ENCODE data around the gene LRRC36.
A peak's percentile ranks its signal among the peaks of the same experiment; 100 is the strongest.

LRRC36 gene, protein sequence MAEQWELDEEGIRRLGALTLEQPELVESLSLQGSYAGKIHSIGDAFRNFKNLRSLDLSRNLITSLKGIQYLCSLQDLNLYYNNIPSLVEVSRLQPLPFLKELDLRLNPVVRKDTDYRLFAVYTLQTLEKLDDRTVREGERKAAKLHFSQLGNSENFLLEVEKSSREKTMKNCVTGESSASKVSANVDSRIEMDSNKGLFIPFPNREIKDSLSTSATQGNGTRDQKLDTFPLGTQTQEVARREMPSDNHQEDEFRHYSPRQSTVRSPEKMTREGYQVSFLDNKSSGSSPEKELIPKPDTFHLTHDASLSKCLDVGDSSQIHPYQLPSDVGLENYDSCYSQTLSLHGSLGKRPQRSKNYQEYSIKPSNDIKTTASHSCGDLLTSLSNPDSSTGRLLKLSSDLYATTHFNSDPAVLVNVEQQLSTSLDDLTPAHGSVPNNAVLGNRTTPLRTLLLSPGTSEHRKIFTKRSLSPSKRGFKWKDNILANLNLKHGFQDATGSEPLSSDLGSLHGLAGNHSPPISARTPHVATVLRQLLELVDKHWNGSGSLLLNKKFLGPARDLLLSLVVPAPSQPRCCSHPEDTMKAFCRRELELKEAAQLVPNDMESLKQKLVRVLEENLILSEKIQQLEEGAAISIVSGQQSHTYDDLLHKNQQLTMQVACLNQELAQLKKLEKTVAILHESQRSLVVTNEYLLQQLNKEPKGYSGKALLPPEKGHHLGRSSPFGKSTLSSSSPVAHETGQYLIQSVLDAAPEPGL

DNA sequence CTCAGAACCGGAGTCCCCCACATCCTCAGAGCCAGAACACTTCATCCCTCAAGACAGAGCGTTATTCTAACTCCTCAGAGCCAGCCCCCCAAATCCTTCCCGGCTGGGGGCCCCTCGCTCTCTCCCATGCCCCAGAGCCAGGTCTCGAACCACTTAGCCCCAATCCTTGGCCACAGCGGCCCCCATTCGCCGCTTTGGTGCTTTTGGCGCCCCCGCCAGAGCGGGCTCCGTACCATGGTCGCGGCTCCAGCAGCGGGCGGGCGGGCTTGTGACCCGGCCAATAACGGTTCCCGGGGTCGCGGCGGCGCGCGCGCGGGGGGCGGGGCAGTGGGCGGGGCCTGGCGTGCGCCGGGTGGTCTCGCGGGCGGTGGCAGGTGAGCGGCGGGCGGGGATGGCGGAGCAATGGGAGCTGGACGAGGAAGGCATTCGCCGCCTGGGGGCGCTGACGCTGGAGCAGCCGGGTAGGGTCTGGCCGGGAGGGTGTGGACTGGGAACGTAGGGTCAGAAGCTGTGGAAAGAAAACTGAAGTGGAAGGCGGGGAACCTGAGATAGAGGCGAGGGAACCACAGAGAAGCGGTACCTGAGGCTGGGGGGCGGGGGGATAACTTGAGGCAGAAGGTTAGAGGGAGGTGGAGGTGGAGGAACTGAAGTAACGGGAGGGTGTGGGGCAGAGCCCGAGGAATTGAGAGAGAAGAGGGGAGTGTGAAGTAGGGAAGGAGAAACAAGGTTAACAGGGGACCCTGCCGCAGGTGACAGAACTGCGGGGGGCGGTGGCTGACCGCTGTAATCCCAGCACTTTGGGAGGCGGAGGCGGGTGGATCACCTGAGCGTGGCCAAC is at the start of gene LRRC36, which contains the start of gene KCTD19:
LRRC36 (plus strand) TSS at position 344 of the 838 bp plus-strand sequence; CDS start at position 392, 48 bp downstream.
KCTD19 (minus strand) TSS at position 270 of the 838 bp plus-strand sequence; CDS start at position 236, 34 bp downstream.
- H3K27ac ChIP-seq = no peak within 1 kb of the TSS
- TF ChIP-seq, protein P1, sequence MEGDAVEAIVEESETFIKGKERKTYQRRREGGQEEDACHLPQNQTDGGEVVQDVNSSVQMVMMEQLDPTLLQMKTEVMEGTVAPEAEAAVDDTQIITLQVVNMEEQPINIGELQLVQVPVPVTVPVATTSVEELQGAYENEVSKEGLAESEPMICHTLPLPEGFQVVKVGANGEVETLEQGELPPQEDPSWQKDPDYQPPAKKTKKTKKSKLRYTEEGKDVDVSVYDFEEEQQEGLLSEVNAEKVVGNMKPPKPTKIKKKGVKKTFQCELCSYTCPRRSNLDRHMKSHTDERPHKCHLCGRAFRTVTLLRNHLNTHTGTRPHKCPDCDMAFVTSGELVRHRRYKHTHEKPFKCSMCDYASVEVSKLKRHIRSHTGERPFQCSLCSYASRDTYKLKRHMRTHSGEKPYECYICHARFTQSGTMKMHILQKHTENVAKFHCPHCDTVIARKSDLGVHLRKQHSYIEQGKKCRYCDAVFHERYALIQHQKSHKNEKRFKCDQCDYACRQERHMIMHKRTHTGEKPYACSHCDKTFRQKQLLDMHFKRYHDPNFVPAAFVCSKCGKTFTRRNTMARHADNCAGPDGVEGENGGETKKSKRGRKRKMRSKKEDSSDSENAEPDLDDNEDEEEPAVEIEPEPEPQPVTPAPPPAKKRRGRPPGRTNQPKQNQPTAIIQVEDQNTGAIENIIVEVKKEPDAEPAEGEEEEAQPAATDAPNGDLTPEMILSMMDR (conservative IDR thresholded peaks at IDR 0.05) = no peak

DNA sequence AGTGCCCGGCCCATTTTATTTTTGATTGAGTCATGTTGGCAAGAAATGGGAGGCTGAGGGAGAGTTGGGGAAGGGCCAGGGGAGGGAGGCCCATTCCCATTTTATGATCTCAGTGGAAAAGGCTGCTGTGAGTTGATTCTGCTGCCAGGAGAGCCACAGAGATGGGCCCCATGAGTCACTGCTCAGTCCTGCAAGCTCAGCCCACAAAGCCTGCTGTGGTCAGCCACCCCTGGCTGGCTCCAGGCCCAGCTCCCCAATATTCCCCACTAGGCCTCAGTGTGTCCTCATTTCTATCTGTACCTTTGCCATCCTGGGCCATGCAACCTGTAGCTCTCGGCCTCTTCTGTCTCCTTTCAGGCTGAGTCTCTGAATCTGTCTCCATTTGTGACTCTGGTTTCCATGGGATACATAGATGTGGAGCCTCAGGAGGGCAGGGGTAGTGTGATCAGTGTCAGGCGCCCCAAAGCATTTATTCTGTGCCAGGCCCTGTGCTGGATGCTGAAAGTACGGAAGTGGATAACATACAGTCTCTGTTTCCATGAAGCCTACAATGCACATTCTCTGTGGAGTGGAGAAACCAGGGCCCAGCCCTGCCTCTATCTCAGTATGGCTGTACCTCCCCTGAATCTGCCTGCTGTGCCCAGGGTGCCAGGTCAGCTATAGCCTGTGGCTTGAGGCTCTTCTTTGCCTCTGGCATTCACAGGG is 49.2 kb upstream of the LRRC36 start:
- no peak overlapping the region; the same call in 1 of the 2 replicates for H3K27ac ChIP-seq
- TF ChIP-seq, protein P1 (conservative IDR thresholded peaks at IDR 0.05) = no peak

DNA sequence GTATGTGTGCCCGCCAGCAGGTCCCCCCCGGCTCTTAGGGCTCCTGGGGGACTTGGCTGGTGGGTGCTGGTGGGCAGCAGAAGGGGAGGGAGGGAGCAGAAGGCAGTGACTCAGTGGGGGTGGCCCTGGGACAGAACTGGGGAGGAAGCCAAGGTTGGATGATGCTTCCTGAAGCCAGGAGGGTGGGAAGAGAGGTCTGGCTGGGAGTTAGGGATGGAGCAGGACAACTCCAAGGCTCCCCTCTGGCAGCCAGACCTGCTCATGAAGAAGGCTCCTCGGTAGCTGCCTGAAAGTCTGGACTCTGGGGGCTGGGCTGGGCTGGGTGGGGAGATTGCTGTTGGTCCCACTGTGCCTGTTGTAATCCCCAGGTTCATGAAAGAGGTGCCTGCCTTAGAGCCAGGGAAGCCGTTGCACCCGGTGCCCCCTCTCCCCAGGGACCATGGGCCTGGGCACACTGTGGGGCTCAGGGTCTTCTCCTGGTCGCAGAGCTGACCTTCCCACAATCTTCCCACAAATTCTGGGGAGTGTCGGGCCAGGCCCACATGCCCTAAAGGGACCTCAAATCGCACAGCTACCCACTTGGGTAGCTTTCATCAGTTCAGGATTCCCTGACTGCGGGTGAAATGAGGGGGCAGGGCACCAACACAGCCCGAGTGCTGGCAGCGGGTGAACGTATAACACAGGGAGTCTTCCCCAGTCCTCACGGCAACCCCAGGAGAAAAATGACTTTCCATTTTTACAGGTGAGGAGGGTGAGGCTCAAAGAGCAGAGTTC is 48.4 kb upstream of the LRRC36 start:
- TF ChIP-seq, protein P1 (conservative IDR thresholded peaks at IDR 0.05) = no peak
- H3K27ac ChIP-seq = peak overlapping the region; percentile 71; the same call in 1 of the 2 replicates

DNA sequence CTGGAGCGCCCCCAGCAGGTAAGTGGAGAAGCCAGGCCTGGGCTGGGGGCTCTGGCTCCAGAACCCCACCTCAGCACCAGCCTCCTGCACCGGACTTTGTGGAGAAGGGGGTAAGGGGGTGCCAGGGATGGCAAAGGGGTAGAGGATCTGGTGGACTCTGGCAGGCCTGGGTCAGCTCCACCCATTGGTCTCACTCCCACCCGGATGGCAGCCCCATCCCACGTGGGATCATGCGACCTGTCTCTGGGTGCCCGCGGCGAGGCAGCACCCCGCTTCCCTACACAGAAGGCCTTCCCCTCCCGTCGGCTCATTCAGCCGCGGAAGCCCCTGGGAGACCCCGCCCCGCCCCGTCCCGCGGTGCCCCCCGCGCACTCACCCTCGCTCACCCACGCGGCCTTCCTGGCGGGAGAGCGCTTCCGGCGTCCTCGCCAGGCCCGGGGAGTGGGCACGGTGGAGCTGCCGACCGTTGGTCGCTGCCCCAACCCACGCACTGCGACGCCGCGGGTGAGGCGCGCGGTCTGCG is 47.8 kb upstream of the LRRC36 start:
- TF ChIP-seq, protein P1 (conservative IDR thresholded peaks at IDR 0.05) = no peak
- H3K27ac ChIP-seq = peak overlapping the region; percentile 71; the same call in 1 of the 2 replicates

DNA sequence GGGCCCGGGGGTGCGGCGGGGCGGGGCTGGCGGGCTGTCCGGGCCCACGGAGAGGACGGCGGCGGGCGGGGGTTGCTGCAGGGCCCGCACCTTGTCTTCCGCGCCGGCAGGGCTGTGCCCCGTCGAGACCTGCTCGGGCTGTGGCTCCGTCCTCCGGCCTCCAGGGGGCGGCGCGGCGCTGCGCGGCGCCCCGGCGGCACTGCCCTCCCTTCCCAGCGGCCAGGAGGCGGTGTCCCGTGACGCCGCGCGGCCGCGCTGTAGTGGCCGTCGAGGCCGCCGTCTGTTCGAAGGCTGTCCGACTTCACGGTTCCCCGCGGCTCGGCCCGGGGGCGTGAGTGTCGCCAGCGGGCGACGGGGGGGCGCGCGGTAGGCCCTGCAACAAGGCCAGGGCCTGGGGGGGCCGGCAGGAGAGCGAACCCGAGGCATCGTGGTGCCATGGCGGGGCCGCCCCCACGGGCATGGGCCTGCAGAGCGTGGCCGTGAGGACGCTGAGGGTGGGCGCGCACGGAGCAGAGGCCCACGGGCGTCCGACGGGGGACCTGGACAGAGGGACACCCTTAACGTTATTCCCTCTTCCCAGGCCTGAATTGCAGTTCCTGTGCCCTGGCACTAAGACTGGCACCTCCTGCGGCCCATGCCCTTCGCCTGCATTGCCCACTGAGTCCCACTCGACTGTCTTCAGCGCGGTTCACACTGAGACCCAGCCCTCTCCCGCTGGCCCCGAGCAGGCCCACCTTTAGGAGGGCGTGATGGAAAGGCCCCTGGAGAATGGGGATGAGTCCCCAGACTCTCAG is 47.1 kb upstream of the LRRC36 start, which contains the start of gene PLEKHG4:
PLEKHG4 (plus strand) TSS at position 237 of the 794 bp plus-strand sequence; CDS start at position 750, 513 bp downstream.
- peak within 1 kb of the TSS; percentile 71; the same call in 1 of the 2 replicates for H3K27ac ChIP-seq
- TF ChIP-seq, protein P1 (conservative IDR thresholded peaks at IDR 0.05) = peak; percentile 81
